GM21576 (cell line): ENCODE data around the gene VDR.
A peak's percentile ranks its signal among the peaks of the same experiment; 100 is the strongest.

Experiments
- ATAC-seq: cut with Tn5 transposase; IDR thresholded peaks from one replicate; pipeline ENCODE4 v1.9.1; 2021; ENCODE audit warnings: mild to moderate bottlenecking, moderate library complexity; ENCODE audit not compliant: unreplicated experiment

Gene VDR

GRCh38 chr12:47896022-47896421 lies 8.8 kb downstream of the VDR start:
- ATAC-seq = no peak

GRCh38 chr12:47894652-47895051 lies 10.1 kb downstream of the VDR start:
- ATAC-seq = no peak

GRCh38 chr12:47894068-47894467 lies 10.7 kb downstream of the VDR start:
- no peak for ATAC-seq

GRCh38 chr12:47892819-47893218 lies 12.0 kb downstream of the VDR start:
- ATAC-seq = no peak

GRCh38 chr12:47891356-47891755 lies 13.4 kb downstream of the VDR start:
- ATAC-seq = no peak

GRCh38 chr12:47889040-47889439 lies 15.8 kb downstream of the VDR start:
- ATAC-seq = peak; percentile 43

GRCh38 chr12:47888153-47888819 lies 16.5 kb downstream of the VDR start:
- no peak for ATAC-seq

GRCh38 chr12:47887529-47887928 lies 17.3 kb downstream of the VDR start:
- no peak for ATAC-seq

GRCh38 chr12:47886510-47887240 lies 18.1 kb downstream of the VDR start:
- no peak for ATAC-seq

GRCh38 chr12:47885566-47885965 lies 19.2 kb downstream of the VDR start:
- ATAC-seq = no peak

- ATAC-seq = peak; percentile 41
These were observed 19.7 kb downstream of the VDR start for GRCh38 chr12:47885012-47885501.

GRCh38 chr12:47884501-47884900 lies 20.3 kb downstream of the VDR start:
- ATAC-seq = no peak

- ATAC-seq = no peak
These were observed 21.1 kb downstream of the VDR start for GRCh38 chr12:47883663-47884195.

- peak; percentile 77 for ATAC-seq
These were observed 21.8 kb downstream of the VDR start for GRCh38 chr12:47882781-47883546.

GRCh38 chr12:47881826-47882427 lies 22.9 kb downstream of the VDR start:
- no peak for ATAC-seq

- no peak for ATAC-seq
These were observed 23.7 kb downstream of the VDR start for GRCh38 chr12:47881051-47881450.

- no peak for ATAC-seq
These were observed 25.8 kb downstream of the VDR start for GRCh38 chr12:47878918-47879481.

GRCh38 chr12:47878293-47878917 lies 26.4 kb downstream of the VDR start:
- no peak for ATAC-seq

GRCh38 chr12:47877081-47877480 lies 27.7 kb downstream of the VDR start:
- no peak for ATAC-seq

- no peak for ATAC-seq
These were observed 28.3 kb downstream of the VDR start for GRCh38 chr12:47876440-47876960.
